Measurements from ENCODE around the gene CCDC88B.

Gene CCDC88B

DNA sequence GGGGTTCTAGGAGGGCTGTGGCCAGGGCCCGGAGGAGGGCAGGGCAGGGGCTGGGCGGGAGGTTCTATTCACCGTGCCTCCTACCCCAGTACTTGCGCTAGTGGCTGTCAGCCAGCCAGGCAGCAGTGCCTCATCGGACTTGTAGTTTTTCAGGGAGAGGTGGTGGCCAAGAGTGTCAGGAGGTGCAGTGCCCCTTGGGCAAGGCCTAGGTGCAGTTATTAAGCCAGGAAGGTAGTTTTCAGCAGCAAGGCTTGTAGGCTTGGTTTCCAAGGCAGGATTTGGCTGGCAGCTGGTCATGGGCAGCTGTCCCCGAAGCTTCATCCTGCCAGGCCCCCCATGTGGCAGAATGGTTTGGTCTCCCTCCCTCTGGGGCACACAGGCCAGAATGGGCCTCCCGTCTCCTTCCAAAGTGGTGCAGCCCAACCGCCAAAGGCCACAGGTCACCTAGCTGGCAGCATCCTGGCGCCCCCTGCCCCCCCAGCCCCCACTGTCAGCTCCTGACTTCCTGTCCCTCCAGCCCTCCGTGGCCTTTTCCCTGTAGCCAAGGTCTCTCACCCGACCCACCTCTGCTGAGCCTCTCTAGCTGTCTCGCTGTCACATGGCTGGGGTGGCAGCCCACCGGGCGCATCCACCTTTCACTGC lies 8.5 kb downstream of the CCDC88B start:
- DNase-seq, result no peak

DNA sequence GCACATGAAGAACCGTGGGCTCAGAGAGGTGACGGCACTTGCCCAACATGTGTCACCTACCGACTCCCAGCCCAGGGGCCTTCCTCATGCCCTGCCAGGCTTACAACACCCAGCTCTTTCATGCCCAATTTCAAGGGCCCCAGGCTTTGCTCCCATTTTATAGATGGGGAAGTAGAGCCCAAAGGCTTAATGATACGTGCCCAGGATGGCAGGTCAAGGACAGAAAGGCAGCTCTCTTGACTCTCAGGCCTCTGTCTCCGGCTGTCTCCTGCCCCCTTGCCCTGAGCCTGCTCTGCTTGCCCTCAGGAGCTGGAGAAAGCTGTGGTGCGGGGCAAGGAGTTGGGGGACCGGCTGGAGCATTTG lies 9.0 kb downstream of the CCDC88B start:
- no peak for DNase-seq

DNA sequence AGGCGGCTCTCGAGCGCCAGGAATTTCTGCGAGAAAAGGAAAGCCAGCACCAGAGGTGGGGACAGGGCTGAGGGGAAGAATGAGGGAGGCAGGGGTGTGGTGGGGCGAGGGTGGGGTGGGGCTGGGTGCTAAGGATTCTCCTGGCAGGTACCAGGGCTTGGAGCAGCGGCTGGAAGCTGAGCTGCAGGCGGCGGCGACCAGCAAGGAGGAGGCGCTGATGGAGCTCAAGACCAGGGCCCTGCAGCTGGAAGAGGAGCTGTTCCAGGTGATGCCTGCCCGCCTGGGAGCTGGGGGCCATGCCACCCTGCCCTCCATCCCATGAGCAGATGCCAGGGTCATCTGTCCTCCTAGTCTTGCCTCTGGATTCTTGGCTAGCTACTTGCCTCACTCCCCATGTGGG lies 9.4 kb downstream of the CCDC88B start:
- no peak for DNase-seq

DNA sequence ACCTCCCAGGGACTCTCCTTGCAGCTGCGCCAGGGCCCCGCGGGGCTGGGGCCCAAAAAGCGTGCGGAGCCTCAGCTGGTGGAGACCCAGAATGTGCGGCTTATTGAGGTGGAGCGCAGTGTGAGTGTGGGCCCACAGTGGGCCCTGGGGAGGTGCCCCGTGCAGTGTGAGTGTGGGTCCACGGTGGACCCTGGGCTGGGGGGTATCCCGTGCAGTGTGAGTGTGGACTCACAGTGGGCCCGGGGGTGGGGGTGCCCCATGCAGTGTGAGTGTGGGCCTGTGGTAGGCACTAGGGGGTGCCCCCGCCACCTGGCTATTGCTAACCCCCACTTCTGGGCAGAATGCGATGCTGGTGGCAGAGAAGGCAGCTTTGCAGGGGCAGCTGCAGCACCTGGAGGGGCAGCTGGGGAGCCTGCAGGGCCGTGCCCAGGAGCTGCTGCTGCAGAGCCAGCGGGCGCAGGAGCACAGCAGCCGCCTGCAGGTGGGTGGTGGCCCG lies 11.2 kb downstream of the CCDC88B start:
- no peak for DNase-seq

DNA sequence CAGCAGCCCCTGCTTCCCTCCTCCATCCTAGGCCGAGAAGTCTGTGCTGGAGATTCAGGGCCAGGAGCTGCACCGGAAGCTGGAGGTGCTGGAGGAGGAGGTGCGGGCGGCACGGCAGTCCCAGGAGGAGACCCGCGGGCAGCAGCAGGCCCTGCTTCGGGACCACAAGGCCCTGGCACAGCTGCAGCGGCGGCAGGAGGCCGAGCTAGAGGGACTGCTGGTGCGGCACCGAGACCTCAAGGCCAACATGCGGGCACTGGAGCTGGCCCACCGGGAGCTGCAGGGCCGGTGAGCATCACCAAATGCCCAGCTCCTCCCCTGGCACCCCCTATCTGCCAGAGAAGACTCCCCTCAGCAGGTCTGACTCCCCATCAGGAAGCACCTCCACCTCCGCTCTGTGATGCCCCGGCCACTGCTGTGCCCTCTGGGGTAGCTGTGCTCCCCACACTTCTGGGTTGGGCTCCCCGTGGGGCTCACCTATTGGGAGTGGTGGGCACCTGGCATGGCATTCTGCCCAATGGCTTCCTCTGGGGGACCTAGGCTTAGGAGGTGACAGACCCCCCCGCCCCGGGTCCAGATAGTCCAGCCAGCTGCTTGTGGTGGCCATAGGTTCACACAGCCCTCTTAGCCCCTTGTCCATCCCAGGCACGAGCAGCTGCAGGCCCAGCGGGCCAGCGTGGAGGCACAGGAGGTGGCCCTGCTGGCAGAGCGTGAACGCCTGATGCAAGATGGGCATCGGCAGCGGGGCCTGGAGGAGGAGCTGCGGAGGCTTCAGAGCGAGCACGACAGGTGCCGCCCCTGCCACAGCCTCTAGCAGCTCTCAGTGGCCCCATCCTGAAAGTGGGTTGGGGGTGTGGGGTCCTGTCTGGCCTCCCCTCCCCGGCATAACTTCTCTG lies 12.3 kb downstream of the CCDC88B start:
- DNase-seq, result peak in 1 of 2 experiments; percentile 52

DNA sequence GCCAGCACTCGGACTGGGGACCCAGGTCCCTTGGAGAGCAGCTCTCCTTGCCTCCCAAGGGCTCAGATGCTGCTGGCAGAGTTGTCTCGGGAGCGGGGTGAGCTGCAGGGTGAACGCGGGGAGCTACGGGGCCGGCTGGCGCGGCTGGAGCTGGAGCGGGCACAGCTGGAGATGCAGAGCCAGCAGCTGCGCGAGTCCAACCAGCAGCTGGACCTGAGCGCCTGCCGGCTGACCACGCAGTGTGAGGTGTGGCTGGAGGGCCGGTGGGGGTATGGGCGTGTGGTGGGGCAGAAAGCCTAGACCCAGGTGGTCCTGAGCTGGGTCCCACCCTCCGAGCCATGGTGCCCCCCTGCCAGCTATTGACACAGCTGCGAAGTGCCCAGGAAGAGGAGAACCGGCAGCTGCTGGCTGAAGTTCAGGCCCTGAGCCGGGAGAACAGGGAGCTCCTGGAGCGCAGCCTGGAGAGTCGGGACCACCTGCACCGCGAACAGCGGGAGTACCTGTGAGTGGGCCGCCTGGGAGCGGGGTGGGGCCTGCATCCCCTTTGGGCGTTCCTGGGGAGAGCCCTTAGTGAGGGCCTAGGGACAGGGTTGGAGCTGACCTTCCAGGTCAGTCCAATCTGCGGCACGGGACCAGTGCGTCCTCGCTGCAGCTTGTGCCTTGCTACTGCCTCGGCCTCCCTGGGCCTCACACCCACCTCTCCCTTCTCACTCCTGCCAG lies 13.2 kb downstream of the CCDC88B start:
- DNase-seq, result peak; percentile 83 to 85

DNA sequence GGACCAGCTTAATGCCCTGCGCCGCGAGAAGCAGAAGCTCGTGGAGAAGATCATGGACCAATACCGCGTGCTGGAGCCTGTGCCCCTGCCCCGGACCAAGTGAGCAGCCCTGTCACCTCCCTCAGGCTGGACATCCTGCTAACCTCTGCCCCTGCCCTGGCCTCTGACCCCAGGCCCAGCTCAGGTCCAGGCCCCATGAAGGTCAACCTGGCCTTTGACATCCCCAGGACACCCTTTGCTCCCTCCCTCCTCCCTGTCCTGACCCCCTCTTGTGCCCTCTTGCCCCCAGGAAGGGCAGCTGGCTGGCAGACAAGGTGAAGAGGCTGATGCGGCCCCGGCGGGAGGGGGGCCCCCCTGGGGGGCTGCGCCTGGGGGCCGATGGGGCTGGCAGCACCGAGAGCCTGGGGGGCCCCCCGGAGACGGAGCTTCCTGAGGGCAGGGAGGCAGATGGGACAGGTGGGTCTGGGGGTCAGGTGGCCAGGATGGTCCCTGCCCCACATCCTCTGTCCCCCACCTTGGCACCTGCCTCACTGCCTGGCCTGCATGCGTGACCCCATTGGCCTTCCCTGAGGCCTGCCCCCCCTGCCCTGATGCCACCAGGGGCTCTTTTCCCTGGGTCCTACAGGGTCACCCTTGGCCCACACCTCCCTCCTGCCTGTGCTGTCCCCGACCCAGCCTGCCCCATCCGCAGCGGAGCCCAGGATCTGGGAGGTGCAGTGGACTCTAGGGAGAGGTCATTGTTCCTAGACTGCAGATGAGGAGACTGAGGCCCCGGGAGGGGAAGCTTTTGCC lies 13.9 kb downstream of the CCDC88B start:
- DNase-seq, result no peak

DNA sequence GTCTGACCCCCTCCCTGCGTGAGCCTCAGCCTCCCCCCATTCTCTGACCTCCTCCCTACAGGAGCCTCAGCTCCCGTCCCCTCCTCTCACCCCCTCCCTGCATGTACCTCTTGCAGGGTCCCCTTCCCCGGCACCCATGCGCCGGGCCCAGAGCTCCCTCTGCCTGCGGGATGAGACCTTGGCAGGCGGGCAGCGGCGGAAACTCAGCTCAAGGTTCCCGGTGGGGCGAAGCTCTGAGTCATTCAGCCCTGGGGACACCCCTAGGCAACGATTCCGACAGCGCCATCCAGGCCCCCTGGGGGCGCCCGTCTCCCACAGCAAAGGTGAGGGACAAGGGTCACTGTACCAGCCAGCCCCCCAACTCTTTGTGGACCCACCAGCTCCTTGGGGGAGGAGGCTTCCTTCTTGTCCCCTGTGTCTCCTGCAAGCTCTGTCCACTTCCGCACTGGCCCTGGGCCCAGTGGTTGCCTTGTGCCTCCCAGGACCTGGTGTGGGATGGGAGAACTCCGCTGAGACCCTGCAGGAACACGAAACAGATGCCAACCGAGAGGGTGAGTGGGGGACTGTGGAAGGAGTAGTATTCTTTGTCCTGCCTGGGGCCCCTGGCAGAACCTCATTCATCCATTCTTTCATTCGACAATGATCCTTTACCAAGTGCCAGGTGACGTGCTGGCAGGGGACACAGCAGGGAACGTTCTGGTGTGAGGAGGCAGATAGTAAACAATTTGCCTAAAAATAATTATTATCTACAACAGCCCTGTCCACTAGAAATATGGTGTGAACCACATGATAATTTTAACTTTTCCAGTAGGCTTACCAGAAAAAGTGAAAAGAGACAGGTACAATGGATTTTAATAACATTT lies 15.3 kb downstream of the CCDC88B start:
- DNase-seq, result peak; percentile 76 to 80

DNA sequence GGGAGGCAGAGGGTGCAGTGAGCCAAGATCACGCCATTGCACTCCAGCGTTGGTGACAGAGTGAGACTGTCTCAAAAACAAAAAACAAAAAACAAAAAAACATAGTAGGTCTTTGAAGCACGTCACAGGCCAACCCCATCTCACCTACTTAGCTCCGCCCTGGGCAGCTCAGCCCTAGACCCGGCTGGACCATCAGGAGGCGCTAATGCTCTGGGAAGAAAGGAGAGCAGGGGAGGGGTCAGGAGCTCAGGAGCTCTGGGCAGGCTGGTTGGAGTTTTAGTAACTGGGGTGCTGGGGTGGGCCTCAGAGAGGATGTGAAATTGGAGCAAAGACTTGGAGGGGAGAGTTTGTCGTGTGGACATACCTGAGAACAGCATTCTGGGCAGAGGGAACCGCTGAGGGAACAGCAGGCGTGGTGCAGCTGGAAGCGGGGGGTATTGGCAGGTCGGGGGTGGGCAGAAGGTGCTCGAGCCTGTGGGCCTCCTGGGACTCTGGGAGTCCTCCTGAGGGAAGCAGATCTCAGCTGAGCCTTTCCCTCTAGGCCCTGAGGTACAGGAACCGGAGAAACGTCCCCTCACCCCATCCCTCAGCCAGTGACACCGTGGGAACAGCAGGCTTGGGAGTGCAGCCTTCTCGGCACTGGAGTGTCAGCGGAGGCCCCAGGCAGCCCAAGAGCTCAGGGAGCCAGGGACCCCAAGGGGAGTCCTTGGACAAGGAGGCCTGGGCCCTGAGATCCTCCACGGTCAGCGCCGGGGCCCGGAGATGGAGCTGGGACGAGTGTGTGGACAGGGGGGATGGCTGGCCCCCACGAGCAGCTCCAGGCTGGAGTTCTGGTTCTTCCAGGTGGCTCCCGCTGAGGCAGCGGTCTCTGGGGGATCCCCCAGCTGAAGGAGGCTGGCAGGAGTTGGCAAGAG lies 16.8 kb downstream of the CCDC88B start:
- peak; percentile 48 to 52 for DNase-seq

DNA sequence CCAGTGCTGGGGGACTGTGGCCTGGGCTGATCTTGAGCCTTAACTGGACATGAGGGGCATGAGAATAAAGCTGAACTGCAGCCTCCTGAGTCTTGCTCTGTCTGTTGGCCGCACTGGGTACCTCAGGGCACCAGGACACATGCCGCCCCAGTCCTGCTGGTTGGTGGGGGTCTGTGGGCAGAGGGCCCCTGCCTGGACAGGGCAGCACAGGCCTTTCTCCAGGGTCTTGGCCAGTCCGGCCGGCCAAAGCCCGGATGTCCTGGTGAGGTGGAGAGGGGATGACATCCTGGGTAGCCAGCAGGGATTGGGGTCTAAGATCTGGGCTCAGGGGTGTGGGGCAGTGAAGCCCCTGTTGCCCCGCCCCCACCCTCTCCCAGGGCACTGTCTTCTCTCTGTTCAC lies 17.4 kb downstream of the CCDC88B start:
- no peak for DNase-seq

DNA sequence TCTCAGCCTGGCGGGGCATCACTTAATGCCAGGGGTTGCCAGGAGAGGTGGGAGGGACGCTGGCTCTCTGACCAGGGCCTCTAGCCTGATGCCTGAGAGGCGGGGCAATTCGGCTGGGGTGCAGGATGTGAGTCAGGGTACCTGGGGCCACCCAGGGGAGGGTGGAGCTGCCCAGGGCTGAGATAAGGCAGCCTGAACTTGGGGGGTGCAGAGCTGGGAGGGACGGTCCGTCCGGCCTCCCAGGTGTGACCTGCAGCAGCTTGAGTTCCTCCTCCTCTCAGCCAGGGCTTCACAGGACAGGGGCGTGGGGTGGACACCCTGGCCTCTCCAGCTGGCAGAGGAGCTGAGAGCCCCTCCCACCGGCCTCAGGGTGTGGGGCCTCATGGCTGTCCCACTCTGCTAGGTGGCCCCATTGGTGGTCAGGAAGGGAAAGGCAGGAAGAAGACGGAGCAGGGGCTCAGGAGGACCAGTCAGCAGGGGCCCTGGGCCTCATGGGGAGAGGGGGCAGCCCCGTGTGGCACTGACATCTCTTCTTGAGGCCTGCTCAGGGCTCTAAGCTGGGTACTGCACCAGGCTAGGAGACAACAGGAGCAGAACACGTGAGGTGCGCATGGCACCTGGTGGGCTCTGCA lies 18.0 kb downstream of the CCDC88B start:
- DNase-seq, result no peak

DNA sequence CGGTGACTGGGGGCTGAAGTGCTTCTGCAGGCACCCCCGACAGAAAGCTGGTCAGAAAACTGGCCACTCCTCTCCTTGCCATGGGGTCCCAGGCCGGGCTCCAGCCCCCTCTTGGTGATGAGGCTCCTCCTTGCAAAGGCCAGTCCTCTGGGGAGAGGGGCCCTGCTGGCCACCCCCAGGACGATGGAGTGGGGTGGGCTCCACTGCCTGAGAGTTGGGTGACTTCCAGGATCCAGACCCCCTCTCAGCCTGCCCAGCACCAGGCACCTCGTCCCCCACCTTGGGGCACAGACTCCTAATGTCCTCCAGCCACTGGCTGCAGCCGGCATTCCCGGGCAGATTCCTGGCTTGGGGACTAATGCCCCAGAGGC lies 18.5 kb downstream of the CCDC88B start:
- no peak for DNase-seq

DNA sequence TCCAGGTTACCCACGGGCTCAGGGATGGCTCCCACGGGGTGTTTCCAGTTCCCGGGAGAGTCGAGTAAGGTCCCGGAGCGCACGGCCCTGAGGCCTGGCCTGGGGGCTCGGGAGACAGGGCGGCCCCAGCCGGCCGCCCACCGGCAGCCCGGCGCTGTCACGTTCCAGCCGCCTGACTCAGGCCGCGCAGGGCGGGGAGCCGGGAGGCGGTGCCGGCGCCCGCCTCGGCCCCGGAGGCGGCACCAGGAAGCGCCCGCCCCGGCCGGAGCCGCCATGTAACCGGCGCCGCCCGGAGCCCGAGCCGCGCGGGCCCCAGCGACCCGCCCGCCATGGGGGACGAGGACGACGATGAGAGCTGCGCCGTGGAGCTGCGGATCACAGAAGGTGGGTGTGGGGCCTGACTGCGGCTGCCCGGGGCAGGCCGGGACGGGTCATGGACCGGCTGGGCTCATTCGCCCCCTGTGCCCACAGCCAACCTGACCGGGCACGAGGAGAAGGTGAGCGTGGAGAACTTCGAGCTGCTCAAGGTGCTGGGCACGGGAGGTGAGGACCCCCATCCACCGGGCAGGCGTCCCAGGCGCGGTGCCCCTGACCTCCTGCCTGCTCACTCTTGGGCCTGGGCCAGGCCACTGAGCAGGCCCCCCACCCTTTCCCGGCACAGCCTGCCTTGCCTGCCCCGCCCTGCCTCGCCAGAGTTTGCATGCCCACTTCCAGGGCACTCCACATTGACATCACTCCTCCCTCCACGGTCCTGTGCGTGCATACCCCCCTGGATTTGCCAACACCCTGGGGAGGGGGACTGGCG lies 19.1 kb downstream of the CCDC88B start, which contains the start of gene RPS6KA4:
Gene RPS6KA4 (plus strand): TSS at position 256 of the 805 bp plus-strand sequence. CDS start 74 bp downstream, at position 330.
- peak in 1 of 2 experiments; percentile 29 for DNase-seq

DNA sequence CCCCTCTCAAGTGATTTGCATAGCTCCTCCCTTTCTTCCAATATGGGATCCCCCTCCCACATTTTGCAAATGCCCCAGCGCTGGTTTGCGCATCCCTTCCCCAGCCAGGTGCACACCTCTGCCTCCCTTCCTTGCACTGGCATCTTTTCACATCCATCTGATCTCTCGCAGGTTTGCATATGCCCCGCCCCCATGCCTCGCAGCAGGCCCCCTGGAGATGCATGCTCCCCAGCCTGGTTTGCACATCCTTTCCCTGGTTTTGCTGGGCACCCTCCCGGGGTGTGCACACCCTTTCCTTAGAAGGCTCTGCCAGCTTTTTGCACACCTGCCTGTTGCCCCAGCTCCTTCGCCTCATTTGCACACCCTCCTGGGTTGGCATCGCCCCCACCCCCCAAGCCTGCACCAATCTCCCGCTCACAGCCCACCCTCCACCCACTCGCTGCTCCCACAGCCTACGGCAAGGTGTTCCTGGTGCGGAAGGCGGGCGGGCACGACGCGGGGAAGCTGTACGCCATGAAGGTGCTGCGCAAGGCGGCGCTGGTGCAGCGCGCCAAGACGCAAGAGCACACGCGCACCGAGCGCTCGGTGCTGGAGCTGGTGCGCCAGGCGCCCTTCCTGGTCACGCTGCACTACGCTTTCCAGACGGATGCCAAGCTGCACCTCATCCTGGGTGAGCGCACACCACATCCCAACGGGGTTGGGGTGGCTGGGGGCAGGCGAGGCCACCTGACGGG lies 19.9 kb downstream of the CCDC88B start:
- no peak for DNase-seq

DNA sequence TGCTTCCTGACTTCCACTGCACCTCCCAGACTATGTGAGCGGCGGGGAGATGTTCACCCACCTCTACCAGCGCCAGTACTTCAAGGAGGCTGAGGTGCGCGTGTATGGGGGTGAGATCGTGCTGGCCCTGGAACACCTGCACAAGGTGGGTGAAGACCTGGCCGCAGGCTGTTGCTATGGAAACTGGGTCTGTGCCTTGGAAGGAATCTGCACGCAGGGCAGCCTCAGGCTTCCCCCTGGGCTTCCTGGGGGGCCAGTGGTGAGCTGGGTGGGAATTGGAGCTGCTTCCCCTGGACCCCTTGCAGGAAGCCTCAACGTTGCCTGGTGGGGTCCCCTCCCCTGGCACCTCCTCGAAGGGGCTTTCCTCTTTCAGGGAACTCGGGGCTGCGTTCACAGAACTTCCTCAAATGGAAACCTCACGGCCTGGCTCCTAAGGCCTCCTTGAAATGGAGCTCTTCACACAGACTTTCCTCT lies 20.5 kb downstream of the CCDC88B start:
- DNase-seq, result no peak

DNA sequence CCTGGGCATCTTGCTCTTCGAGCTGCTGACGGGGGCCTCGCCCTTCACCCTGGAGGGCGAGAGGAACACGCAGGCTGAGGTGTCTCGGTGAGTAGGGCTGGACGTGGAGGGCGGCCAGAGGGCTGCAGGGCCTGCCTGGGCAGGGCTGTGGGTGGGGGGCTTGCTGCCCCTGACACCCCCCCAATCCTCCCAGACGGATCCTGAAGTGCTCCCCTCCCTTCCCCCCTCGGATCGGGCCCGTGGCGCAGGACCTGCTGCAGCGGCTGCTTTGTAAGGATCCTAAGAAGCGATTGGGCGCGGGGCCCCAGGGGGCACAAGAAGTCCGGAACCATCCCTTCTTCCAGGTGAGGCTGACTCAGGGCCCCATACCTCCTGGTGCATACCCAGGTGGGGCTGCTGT lies 21.7 kb downstream of the CCDC88B start:
- no peak for DNase-seq

DNA sequence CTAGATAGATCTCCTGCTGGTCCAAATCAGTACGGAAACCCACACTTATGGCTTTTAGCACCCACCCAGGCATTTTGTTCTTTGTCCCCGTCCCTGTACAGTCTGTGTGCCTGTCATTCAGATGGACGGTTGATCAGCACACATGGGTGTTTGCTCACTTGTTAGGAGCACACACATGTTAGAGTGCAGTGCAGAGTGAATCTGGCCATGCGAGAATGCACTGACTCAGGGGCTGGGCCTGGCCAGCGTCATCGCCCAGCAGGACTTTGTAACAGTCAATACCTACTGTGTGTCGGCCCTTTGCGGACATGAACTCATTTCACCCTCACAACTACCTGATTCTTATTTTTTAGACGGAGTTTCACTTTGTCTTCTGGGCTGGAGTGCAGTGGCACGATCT lies 22.3 kb downstream of the CCDC88B start:
- no peak for DNase-seq

DNA sequence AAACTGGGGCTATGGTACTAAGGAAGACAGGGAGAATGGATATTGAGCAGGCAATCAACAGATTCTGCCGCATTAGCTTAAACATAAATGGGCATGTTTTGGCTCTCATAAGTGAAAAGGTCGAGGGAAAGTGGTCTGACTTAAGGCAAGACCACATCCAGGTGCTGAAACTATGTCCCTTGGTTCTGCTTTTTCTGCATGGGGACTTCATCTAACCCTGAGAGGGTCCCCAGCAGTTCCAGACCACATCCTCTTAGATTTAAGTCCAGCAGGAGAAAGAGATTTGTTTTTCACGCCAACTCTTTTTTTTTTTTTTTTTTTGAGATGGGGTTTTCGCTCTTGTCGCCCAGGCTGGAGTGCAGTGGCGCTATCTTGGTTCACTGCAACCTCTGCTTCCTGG lies 24.4 kb downstream of the CCDC88B start:
- no peak for DNase-seq
